ENCODE data around the gene BCAS1.

The BCAS1 gene

GRCh38 chr20:54093423-54094267, 23.3 kb upstream of the BCAS1 start:
- no peak for DNase-seq
- no peak for TF ChIP-seq GATA1 (IDR thresholded peaks at IDR 0.05; ENCODE audit: low read depth, low read length)
- TF ChIP-seq POLR2A (IDR thresholded peaks at IDR 0.05; ENCODE audit: low read length): no peak

- DNase-seq: no peak
- no peak for TF ChIP-seq GATA1 (IDR thresholded peaks at IDR 0.05; ENCODE audit: low read depth, low read length)
- no peak for TF ChIP-seq POLR2A (IDR thresholded peaks at IDR 0.05; ENCODE audit: low read length)
Measured at GRCh38 chr20:54092021-54092420, 21.6 kb upstream of the BCAS1 start.

DNA sequence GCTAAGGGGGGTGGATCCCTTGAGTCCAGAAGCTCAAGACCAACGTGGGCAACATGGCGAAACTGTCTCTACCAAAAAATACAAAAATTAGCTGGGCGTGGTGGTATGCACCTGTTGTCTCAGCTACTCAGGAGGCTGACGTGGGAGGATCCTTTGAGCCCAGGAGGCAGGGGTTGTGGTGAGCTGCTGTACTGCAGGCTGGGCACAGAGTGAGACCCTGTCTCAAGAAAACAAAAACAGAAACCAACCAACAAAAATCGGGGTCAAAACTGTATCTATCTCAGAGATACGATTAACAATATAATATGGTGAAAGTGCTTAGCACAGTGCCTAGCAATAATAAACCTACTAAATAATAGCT, 20.7 kb upstream of the BCAS1 start:
- TF ChIP-seq GATA1 (IDR thresholded peaks at IDR 0.05; ENCODE audit: low read depth, low read length) (no peak), POLR2A (IDR thresholded peaks at IDR 0.05; ENCODE audit: low read length) (no peak)
- DNase-seq: no peak

GRCh38 chr20:54090230-54091119, 20.1 kb upstream of the BCAS1 start:
- no peak for DNase-seq

DNA sequence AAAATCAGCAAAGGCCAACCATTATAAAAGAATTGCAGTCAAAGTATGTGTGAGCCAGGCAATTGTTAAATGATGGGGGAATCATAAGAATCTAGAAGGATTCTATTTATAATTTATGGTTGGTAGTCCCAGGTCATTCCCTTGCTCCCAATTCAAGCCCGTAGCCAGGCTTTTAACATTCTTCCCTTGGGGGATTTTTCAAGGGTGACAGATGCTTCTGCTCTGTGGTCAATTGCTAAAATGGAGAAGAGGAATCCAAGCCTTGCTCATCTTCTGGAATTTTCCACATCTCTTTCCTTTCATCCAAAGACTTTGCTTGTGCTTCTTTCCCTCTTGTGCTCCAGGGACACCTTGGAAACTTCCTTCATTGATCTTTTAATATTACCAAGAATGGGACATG, 18.0 kb upstream of the BCAS1 start:
- no peak for TF ChIP-seq GATA1 (IDR thresholded peaks at IDR 0.05; ENCODE audit: low read depth, low read length)
- no peak for TF ChIP-seq POLR2A (IDR thresholded peaks at IDR 0.05; ENCODE audit: low read length)
- no peak for DNase-seq

More at GRCh38 chr20:54090230-54091119, 20.1 kb upstream of the BCAS1 start:
- TF ChIP-seq GATA1 (IDR thresholded peaks at IDR 0.05; ENCODE audit: low read depth, low read length) (no peak), POLR2A (IDR thresholded peaks at IDR 0.05; ENCODE audit: low read length) (no peak)

GRCh38 chr20:54086507-54087039, 16.2 kb upstream of the BCAS1 start:
- no peak for TF ChIP-seq GATA1 (IDR thresholded peaks at IDR 0.05; ENCODE audit: low read depth, low read length)
- TF ChIP-seq POLR2A (IDR thresholded peaks at IDR 0.05; ENCODE audit: low read length): no peak
- DNase-seq: no peak

DNA sequence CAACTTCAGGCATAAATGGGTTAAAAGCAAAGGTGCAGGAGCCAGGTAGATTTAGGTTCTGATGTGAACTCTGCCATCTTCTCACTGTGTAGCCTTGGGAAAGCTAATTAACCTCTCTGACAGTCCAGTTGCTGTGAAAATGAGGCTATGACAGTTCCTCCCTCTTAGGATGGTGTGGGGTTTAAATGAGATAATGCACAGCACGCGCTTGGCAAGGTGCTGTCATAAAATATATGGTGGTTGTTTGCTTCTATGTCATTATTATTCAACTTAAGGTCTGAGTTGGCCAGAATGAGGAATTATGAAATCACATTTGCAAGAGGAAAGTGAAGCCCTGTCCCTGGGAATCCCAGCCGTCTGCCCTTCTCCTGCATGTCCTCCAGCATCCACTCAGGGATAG, 15.5 kb upstream of the BCAS1 start:
- DNase-seq: no peak
- TF ChIP-seq POLR2A (IDR thresholded peaks at IDR 0.05; ENCODE audit: low read length): no peak
- no peak for TF ChIP-seq GATA1 (IDR thresholded peaks at IDR 0.05; ENCODE audit: low read depth, low read length)

DNA sequence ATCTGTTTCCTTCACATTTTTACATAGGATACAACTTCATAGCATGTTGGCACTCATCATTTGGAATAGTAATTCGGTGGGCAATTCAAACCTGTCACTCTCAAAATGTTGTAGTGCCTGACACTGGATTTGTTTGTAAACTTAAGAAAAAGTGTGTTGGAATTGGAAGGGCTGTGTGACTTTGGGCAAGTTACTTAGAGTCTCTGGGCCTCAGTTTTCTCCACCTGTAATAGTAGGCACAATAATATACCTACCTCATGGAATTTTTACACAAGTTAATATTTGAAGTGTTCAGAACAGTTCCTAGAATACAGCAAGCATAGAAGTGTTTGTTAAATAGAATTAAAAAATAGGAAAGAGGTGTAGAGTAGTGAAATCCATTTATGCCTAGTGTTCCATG, 15.0 kb upstream of the BCAS1 start:
- no peak for TF ChIP-seq POLR2A (IDR thresholded peaks at IDR 0.05; ENCODE audit: low read length)
- no peak for DNase-seq

DNA sequence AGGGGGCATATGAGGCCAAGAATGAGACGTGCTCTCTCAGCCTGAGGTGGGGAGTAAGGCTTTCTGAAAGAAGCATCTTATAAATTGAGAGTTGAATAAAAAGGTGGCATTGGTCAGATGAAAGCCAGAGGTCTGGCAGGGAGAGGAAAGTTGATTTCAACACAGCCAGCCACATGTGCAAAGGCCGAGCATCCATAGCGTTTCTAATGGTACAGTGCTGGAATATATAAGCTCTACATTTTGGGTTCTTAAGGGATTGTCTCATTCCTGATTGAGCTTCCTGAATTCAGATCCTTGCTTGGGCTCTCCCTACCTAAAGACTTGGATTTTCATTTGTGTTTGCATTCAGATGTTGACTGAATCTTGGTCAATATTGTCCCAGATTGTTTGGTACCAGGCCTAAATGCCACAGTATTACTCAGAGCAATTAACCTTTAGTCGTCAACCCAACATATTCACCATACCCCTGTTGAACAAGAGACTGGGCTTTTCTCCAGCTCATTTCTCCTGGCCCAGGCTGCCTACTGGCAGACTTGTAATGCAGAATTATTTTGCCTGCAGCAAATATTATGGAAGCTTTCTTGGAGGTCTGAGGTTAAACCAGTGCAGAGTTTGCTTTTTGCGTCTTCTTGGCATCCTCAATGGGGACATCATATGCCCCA, 14.5 kb upstream of the BCAS1 start:
- TF ChIP-seq POLR2A (IDR thresholded peaks at IDR 0.05; ENCODE audit: low read length): no peak
- DNase-seq: no peak

- DNase-seq: no peak
- TF ChIP-seq GATA1 (IDR thresholded peaks at IDR 0.05; ENCODE audit: low read depth, low read length): no peak
- no peak for TF ChIP-seq POLR2A (IDR thresholded peaks at IDR 0.05; ENCODE audit: low read length)
Measured at GRCh38 chr20:54084193-54084592, 13.8 kb upstream of the BCAS1 start.

DNA sequence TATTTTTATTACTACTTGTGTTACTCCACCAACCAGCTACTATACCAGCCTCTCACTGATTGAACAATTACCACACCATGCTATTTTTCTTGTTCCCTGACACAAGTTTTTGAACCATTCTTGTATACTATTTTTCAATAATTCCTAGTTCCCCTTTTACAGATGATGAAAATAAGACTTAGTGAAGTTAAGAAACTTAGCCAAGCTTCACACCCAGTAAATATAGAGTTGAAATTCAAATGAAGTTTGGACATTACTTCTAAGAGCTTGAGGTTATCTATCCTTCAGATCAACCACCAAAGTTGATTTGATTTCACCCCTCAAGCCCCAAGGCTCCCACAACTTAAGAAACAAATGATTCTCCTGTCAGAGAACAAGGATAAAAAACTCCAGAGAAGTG, 13.1 kb upstream of the BCAS1 start:
- TF ChIP-seq POLR2A (IDR thresholded peaks at IDR 0.05; ENCODE audit: low read length) (no peak), GATA1 (IDR thresholded peaks at IDR 0.05; ENCODE audit: low read depth, low read length) (no peak)
- no peak for DNase-seq

GRCh38 chr20:54082100-54082499, 11.7 kb upstream of the BCAS1 start:
- TF ChIP-seq POLR2A (IDR thresholded peaks at IDR 0.05; ENCODE audit: low read length) (no peak), GATA1 (IDR thresholded peaks at IDR 0.05; ENCODE audit: low read depth, low read length) (no peak)
- DNase-seq: no peak

GRCh38 chr20:54079652-54080051, 9.3 kb upstream of the BCAS1 start:
- TF ChIP-seq POLR2A (IDR thresholded peaks at IDR 0.05; ENCODE audit: low read length) (no peak), GATA1 (IDR thresholded peaks at IDR 0.05; ENCODE audit: low read depth, low read length) (no peak)
- no peak for DNase-seq

Measured in erythroblast (primary cell).